Motor neuron (in vitro differentiated cells): ENCODE results near the gene TFDP1. TPM values are rescaled to one million over a fixed set of nuclear protein-coding genes. Genes with fewer than 3 reads are reported as not detected.

Experiments used
- ATAC-seq, 8 experiments: fragments of 200-7000 bp; cut with Tn5 transposase; replicated peaks in 6 of 8; 2 replicates each; pipeline ENCODE4 v1.8.0; 2021; ENCODE audit warnings: mild to moderate bottlenecking in 8 of 8, moderate library complexity in 8 of 8
- H3K27ac ChIP-seq, 2 donors: fragments of 250-450 bp; sonication (Bioruptor Pico); 2 replicates each; pipeline ENCODE4 v1.9.0; 2021; ENCODE audit warnings: antibody characterized with exemption in 2 of 2, mild to moderate bottlenecking in 2 of 2, moderate library complexity in 1 of 2
- H3K4me1 ChIP-seq, 2 donors: fragments of 250-450 bp; sonication (Bioruptor Pico); replicated peaks in 1 of 2; 2 replicates each; pipeline ENCODE4 v1.6.1; 2021; ENCODE audit warnings: antibody characterized with exemption in 2 of 2, mild to moderate bottlenecking in 2 of 2, moderate library complexity in 1 of 2
- H3K4me3 ChIP-seq, 5 donors: fragments of 250-450 bp; sonication (Bioruptor Pico); 2 replicates each; pipeline ENCODE4 v1.9.0; 2021; ENCODE audit warnings: antibody characterized with exemption in 5 of 5, mild to moderate bottlenecking in 5 of 5, moderate library complexity in 4 of 5
- WGBS, 10 experiments: fragments of 450-650 bp; shearing (Covaris generic); methylation state at CpG; one replicate each; pipeline ENCODE4 v1.0.0; 2022; 5-methylcytosine and 5-hydroxymethylcytosine counted together
- in situ Hi-C, 9 experiments: fragments of 400-800 bp; cut with MboI; loops; one replicate each; pipeline ENCODE4 v1.15.0; 2021; ENCODE audit warnings: low sequenced_read_pairs in 9 of 9, low pct_unique_long_range_greater_than_20kb in 2 of 9; ENCODE audit not compliant: unreplicated experiment in 9 of 9
- total RNA-seq, 8 experiments: library from RNA; unstranded; fragments of 300-600 nt; gene quantifications; 2 replicates each; pipeline versions ENCODE4 v1.2.3 to v1.2.4, GENCODE V29; 2022

TFDP1 gene
- total RNA-seq, 8 experiments from 2014 or later = 17.9 to 98.9 (median 39.5) TPM

DNA sequence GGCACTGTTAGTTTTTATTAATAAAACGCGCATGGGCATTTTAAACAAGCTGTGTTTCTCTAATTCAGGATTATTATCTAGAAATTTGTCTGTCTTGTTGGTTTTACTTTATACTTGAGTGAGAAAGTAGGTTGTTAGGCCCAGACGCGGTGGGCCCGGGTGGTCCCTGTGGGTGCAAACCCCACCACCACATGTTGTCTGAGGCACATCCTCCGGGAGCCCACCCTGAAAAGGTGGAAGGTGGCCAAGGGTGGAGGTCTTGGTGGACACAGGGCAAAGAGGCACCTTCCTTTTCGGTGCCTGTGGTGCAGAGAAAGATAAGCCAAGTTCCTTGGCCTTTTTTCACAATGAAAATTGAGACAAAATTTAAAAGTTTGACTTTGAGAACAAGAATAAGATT, 56.9 kb downstream of the TFDP1 start:
- H3K4me3 ChIP-seq = no peak overlapping the region
- no peak for ATAC-seq
- no peak overlapping the region for H3K27ac ChIP-seq
- 74 to 100% (median 93%) methylated on average over 2 to 7 of the region's 7 CpGs for WGBS, 10 experiments
- no peaks in the 10 kb centered on the region for H3K4me1 ChIP-seq
- in situ Hi-C loops = no loop called here

DNA sequence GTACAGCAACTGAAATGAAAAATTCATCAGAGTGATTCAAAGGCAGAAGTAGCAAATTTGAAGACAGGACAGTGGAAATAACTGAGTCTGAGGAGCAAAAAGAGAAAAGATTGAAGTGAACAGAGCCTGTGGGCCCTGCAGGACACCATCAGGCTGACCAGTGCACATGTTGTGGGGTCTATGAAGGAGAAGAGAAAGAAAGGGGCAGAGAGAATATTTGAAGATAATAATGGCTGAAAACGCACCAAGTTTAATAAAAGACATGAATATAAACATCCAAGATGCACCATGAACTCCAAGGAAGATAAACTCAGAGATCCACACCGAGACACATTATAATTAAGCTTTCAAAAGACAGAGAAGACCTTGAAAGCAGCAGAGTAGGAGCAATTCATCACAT, 58.0 kb downstream of the TFDP1 start:
- Histone ChIP-seq H3K4me3 (no peak overlapping the region), H3K27ac (no peak overlapping the region), H3K4me1 (no peaks in the 10 kb centered on the region)
- in situ Hi-C loops = no loop called here
- no peak for ATAC-seq
- 80 to 100% (median 97%) methylated on average over 1 to 2 of the region's 2 CpGs; no CpG with 5 or more reads in 1 of the 10 experiments for WGBS, 10 experiments

DNA sequence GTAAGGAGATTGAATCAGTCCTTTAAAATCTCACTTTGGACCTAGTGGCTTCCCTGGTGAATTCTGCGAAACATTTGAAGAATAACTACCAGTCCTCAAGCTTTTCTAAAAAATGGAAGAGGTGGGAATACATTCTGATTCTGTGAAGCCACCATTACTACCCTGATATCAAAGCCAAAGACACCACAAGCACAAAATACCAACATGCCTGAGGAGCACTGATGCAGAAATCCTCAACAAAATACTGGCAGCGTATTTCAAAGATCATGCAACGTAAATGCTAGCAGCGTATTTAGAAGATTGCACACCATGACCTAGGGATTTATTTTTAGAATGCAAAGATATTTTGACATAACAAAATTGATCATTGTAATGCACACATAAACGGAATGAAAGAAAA, 59.0 kb downstream of the TFDP1 start:
- no peak for ATAC-seq
- WGBS, 10 experiments = 87 to 100% (median 98%) methylated on average over 2 to 5 of the region's 5 CpGs
- Histone ChIP-seq H3K27ac (no peak overlapping the region), H3K4me1 (no peaks in the 10 kb centered on the region), H3K4me3 (no peak overlapping the region)
- in situ Hi-C loops = no loop called here

DNA sequence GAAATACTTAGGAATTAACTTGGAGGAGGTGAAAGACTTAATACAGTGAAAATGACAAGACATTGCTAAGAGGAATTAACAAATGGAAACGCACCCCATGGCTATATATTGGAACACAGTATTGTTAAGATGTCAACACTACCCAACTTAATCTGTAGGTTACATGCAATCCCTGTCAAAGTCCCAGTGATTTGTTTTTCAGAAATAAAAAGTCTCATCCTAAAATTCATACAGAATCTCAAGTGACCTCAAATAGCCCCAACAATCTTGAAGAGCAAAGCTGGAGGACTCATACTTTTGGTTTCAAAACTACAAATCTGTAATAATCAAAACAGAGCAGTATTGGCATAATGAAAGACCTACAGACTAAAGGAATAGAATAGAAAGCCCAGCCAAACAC, 60.2 kb downstream of the TFDP1 start:
- in situ Hi-C loops = no loop called here
- WGBS, 10 experiments = 78 to 100% (median 100%) methylated on average over 1 of the region's 1 CpG; no CpG with 5 or more reads in 1 of the 10 experiments

DNA sequence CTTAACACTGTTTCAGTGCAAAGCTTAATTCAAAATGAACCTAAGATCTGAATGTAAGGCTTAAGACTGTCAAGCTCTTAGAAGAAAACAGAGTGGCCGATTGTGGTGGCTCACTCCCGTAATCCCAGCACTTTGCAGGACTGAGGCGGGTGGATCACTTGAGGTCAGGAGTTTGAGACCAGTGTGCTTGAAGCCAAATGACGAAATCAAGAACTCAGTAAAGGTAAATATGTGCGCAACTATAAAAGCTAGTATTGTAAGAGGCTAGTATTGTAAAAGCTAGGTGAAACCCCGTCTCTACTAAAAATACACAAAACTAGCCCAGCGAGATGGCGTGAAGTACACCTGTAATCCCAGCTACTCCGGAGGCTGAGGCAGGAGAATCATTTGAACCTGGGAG, 60.8 kb downstream of the TFDP1 start:
- in situ Hi-C loops = no loop called here
- H3K4me3 ChIP-seq = no peak overlapping the region
- 93 to 100% (median 98%) methylated on average over 1 to 9 of the region's 9 CpGs for WGBS, 10 experiments
- no peaks in the 10 kb centered on the region for H3K4me1 ChIP-seq
- no peak overlapping the region for H3K27ac ChIP-seq
- ATAC-seq = no peak

More for the DNA sequence above, 60.2 kb downstream of the TFDP1 start:
- H3K4me3 ChIP-seq = no peak overlapping the region
- no peak overlapping the region for H3K27ac ChIP-seq
- H3K4me1 ChIP-seq = no peaks in the 10 kb centered on the region
- no peak for ATAC-seq

DNA sequence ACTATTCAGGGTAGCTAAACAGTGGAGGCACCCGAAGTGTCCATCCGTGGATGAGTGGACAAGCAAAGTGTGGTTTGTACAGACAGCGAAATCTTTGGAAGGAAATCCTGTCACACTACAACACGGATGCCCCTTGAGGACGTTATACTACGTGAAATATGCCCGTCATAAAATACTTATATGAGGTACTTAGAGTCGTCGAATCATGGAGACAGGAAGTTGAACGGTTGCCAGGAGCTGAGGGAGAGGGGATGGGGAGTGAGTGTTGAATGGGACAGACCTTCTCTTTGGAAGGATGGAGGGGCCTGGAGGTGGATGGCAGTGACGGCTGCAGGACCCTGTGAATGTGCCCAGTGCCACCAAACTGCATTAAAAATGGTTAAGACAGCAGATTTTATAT, 61.8 kb downstream of the TFDP1 start:
- H3K4me1 ChIP-seq = no peaks in the 10 kb centered on the region
- in situ Hi-C loops = no loop called here
- no peak for ATAC-seq
- no peak overlapping the region for H3K4me3 ChIP-seq
- 49 to 100% (median 89%) methylated on average over 1 to 11 of the region's 11 CpGs; no CpG with 5 or more reads in 1 of the 10 experiments for WGBS, 10 experiments
- no peak overlapping the region for H3K27ac ChIP-seq

DNA sequence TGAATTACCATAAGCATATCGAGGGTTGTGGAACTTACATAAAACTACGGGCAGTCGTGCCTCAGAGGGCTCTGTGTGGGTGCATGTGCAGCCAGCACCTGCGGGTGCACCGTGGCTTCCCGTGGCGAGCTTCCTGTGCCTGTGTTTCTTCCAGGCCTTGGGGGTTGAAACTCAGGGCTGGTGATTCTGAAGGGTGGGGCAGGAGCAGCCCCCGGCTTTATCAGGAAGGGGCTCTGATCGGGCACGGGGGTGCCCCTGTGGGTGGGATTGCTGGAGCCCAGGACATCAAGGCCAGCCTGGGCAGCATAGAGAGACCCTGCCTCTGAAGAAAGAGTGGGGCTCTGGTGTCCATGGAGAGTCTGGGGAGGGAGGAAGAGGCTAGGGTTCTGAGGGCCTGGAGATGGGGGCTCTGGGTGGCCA, 62.4 kb downstream of the TFDP1 start:
- no peak overlapping the region for H3K27ac ChIP-seq
- no peak overlapping the region for H3K4me3 ChIP-seq
- in situ Hi-C loops = no loop called here
- ATAC-seq = peak in 1 of 8 experiments; percentile 9
- whole genome bisulfite sequencing, 10 experiments = 60 to 100% (median 94%) methylated on average over 1 to 7 of the region's 10 CpGs; no CpG with 5 or more reads in 4 of the 10 experiments
- H3K4me1 ChIP-seq = no peaks in the 10 kb centered on the region

DNA sequence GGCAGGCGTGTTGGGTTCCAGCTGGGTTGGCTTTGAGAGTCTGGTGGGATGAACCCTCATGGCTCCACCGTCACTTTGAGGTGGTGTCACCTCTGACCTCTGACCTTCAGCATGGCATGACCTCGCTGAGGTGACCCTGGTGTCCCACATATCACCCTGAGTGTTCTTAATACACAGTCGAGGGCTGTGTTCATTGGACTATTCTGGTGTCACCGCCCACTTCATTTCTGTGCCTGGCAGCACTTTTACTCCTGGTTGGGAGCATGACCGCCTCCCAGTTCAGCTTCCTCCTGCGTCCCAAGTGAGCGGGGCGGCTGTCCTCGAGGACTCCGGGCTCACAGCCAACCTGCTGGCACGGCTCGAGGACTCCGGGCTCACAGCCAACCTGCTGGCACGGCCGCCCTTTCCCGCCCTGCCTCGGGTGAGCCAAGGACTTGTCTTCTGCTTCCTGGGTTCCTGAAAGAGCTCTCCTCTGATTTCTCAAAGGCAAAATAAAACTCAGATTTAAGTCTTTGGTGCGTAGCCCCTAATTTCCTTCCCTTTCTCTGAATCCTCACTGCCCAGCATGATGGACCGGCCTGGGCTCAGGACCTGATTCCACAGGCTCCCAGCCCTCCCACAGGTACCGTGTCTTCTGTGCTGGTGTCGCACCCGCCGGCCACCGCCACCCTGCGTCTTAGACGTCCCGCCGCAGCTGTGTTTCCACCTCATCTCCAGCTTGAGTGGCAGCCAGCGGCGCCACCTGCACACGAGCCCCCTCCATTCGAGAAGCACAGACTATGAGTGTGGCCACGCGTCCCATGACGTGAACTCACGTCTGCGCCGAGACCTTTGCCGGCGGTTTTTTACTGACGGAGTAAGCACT, 63.0 kb downstream of the TFDP1 start:
- H3K4me1 ChIP-seq = no peaks in the 10 kb centered on the region
- no peak overlapping the region for H3K4me3 ChIP-seq
- 0 to 100% (median 93%) methylated on average over 1 to 22 of the region's 42 CpGs; no CpG with 5 or more reads in 4 of the 10 experiments for WGBS, 10 experiments
- ATAC-seq = peak in 6 of 8 experiments; percentile 50 to 80 (median 58)
- in situ Hi-C loops = no loop called here
- H3K27ac ChIP-seq = no peak overlapping the region

DNA sequence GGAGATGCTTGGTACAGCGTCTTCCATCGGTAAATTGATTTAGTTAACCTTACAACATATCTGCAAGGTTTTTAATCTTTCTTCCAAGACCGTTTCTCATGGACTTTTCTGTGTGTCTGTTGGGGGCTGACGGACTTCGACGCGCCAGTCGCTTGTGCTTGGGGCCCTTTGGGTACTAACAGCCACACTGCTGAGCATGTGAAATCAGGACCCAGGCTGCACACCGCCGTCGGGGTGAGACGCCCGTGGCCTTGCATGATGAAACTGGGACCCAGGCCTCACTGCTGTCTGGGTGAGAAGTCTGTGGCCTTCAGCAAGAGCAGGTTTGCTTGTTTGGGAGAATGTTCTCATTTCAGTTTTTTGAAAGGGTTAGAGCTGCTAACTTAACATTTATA, 63.7 kb downstream of the TFDP1 start:
- in situ Hi-C loops = no loop called here
- Histone ChIP-seq H3K27ac (no peak overlapping the region), H3K4me3 (no peak overlapping the region), H3K4me1 (peaks cover 0 to 2% of the 10 kb centered on the region in 2 donors)
- no peak for ATAC-seq
- 88 to 100% (median 97%) methylated on average over 1 to 10 of the region's 13 CpGs; no CpG with 5 or more reads in 5 of the 10 experiments for WGBS, 10 experiments

DNA sequence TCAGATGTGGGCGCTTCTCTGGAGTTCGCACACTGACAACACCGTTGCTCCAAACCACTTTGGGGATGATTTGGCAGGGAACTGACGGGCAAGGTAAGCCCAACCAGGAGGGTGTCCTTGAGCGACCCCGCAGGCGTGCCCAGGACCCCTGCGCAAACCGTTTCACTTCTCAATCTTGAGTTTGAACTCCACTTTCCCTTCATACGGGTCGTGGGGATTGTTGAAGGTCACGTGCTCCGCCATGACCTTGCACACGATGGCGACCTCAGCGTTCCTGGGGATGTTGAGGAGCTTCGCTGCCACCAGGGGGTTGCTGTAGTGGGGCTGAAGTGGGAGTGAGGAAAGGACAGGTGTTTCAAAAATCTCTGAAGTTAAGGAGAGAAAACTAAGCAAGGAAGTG, 64.7 kb downstream of the TFDP1 start:
- WGBS, 10 experiments = 61 to 100% (median 87%) methylated on average over 1 to 15 of the region's 17 CpGs; no CpG with 5 or more reads in 3 of the 10 experiments
- H3K4me3 ChIP-seq = no peak overlapping the region
- H3K4me1 ChIP-seq = peaks cover 0 to 11% of the 10 kb centered on the region in 2 donors
- in situ Hi-C loops = no loop called here
- no peak overlapping the region for H3K27ac ChIP-seq
- ATAC-seq = no peak

DNA sequence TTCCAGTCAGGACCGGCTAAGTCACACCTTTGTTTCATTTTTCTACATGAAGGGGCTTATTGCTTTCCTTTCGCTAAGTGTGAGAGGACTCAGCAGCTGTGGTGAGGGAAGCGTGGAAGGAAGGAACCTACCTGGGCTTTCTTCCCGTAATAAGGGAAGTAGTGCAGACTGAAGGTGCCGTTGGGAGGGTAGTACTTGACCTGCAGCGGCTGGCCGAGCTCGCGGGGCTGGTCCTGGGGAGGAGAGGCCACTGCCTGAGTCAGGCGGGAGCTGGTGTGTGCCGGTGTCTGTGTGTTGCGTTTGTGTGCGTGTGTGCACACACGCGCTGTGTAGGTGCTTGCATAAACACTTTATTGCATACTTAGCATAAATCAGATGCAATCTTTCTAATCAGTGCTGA, 65.7 kb downstream of the TFDP1 start:
- peak in 2 of 8 experiments; percentile 8 to 42 for ATAC-seq
- Histone ChIP-seq H3K4me3 (no peak overlapping the region), H3K27ac (no peak overlapping the region), H3K4me1 (peaks cover 0 to 11% of the 10 kb centered on the region in 2 donors)
- 84 to 100% (median 90%) methylated on average over 1 to 11 of the region's 15 CpGs; no CpG with 5 or more reads in 2 of the 10 experiments for WGBS, 10 experiments
- in situ Hi-C loops = no loop called here

DNA sequence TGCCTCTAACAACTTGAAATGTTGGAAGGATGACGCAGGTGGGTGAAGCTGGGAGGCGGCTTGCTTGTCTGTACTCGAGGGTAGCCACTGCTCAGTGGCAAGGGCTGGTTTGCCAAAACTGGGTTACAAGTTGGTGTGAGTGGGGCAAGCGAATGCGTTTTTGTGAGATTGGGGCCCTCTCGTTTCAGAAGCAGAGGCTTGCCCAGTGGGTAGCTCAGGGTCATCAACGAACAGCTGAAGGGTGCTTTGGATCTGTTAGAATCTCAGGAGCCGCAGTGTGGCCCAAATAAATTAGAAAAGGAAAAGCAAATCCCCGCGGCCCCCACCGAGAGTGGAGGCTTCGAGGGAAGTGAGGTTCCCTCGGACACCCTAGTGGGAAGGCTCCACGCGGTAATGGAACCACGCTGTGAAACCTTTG, 66.2 kb downstream of the TFDP1 start:
- WGBS, 10 experiments = 84 to 100% (median 92%) methylated on average over 5 to 13 of the region's 16 CpGs
- no peak overlapping the region for H3K27ac ChIP-seq
- no peak overlapping the region for H3K4me3 ChIP-seq
- peaks cover 0 to 11% of the 10 kb centered on the region in 2 donors for H3K4me1 ChIP-seq
- no peak for ATAC-seq
- in situ Hi-C loops = no loop called here

DNA sequence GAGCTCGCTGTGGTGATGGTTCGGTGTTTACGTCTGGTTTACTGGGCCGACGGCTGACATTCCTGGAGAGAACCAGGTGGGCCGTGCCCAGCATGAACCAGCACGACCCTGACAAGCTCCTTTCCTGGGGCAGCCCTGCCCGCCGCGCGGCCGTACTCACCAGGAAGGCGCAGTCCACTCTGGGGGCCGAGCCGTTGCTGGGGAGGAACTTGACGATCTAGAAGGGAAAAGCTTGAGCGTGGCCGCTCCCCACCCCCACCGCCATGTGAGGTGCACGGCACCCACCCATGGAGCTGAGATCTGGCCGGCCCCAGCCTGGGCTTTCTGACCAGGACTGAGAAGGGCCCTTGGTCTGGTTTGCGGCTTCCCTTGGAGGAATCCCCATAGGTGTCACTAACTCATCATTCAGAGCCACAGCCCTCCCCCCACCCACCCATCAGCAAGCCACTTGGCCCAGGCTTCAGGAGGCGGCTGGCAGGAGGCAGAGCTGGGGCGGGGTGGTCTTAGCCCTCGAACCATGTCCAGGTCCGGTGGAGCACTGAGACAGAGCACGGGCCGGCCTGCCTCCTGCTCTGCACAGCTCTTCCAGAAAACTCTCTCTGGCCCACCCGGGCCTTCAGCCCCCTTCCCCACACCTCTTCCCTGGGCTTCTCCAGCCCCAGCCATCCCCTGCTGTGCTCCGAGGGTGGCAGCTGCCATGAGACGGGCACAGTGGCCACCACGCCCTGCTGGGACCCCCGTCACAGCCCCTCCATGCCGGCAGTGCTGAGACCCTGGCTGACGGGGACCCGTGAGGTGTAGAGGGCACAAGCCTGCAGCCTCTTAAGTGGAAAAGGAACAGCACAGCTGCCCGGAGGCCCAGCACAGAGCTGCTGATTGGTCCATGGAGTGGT, 67.2 kb downstream of the TFDP1 start:
- Histone ChIP-seq H3K4me3 (no peak overlapping the region), H3K4me1 (peaks cover 0 to 11% of the 10 kb centered on the region in 2 donors), H3K27ac (no peak overlapping the region)
- no peak for ATAC-seq
- in situ Hi-C loops = no loop called here
- 80 to 100% (median 86%) methylated on average over 1 to 15 of the region's 37 CpGs; no CpG with 5 or more reads in 5 of the 10 experiments for WGBS, 10 experiments
